GM23338 (cell line): ENCODE data around the gene LITAF. TPM values are rescaled to one million over a fixed set of nuclear protein-coding genes. Genes with fewer than 3 reads are reported as not detected.

Experiments used
- ATAC-seq: fragments of 200-7000 bp; cut with Tn5 transposase; 3 replicates; pipeline ENCODE4 v1.9.1; 2020
- DNase-seq: peaks from one replicate; pipeline ENCODE4 v3.0.0-alpha.2; 2015; ENCODE audit warnings: low spot score
- H2AFZ ChIP-seq: fragments of 200-600 bp; sonication (generic); 2 replicates; pipeline ENCODE4 v1.8.0; 2016; ENCODE audit warnings: antibody characterized with exemption, mild to moderate bottlenecking, moderate library complexity
- H3F3A ChIP-seq: fragments of 200-600 bp; sonication (generic); replicated peaks from 2 replicates; pipeline ENCODE4 v1.8.0; 2017; ENCODE audit warnings: antibody characterized with exemption, mixed run types, low read depth
- H3K27ac ChIP-seq: fragments of 200-600 bp; sonication (generic); 2 replicates; pipeline ENCODE4 v1.6.1; 2016; ENCODE audit warnings: low read depth
- H3K27me3 ChIP-seq: fragments of 200-600 bp; sonication (generic); 2 replicates; pipeline ENCODE4 v1.8.0; 2016; ENCODE audit warnings: mild to moderate bottlenecking, mixed run types, moderate library complexity; ENCODE audit not compliant: insufficient read depth
- H3K36me3 ChIP-seq: fragments of 200-600 bp; sonication (generic); 2 replicates; pipeline ENCODE4 v1.8.0; 2016; ENCODE audit warnings: mild to moderate bottlenecking; ENCODE audit not compliant: insufficient read depth
- H3K4me1 ChIP-seq: fragments of 200-600 bp; sonication (generic); 2 replicates; pipeline ENCODE4 v1.8.0; 2016; ENCODE audit warnings: mild to moderate bottlenecking, moderate library complexity; ENCODE audit not compliant: insufficient read depth
- H3K4me2 ChIP-seq: fragments of 200-600 bp; sonication (generic); 2 replicates; pipeline ENCODE4 v1.7.1; 2017; ENCODE audit warnings: mixed run types
- H3K4me3 ChIP-seq: fragments of 200-600 bp; sonication (generic); 2 replicates; pipeline ENCODE4 v1.6.1; 2016; ENCODE audit warnings: mixed run types
- H3K79me2 ChIP-seq: fragments of 200-600 bp; sonication (generic); replicated peaks from 2 replicates; pipeline ENCODE4 v1.8.0; 2017; ENCODE audit warnings: mild to moderate bottlenecking; ENCODE audit not compliant: insufficient read depth
- H3K9me2 ChIP-seq: fragments of 200-600 bp; sonication (generic); 2 replicates; pipeline ENCODE4 v1.8.0; 2017; ENCODE audit not compliant: insufficient read depth
- H4K20me1 ChIP-seq: fragments of 200-600 bp; sonication (generic); replicated peaks from 2 replicates; pipeline ENCODE4 v1.8.0; 2017; ENCODE audit warnings: mild to moderate bottlenecking; ENCODE audit not compliant: insufficient read depth
- H3K27ac Mint-ChIP-seq: 2 replicates; pipeline ENCODE4 v1.8.0; 2020; ENCODE audit warnings: inconsistent platforms, mild to moderate bottlenecking, moderate library complexity, mixed read lengths
- H3K27me3 Mint-ChIP-seq: 3 replicates; pipeline ENCODE4 v1.8.0; 2022; ENCODE audit warnings: low read depth, mild to moderate bottlenecking, moderate library complexity, mixed read lengths, inconsistent platforms; ENCODE audit not compliant: insufficient read depth, poor library complexity
- H3K36me3 Mint-ChIP-seq: 3 replicates; pipeline ENCODE4 v1.8.0; 2021; ENCODE audit warnings: low read depth, mild to moderate bottlenecking, inconsistent platforms, moderate library complexity, mixed read lengths
- H3K4me1 Mint-ChIP-seq: 3 replicates; pipeline ENCODE4 v1.8.0; 2020; ENCODE audit warnings: mild to moderate bottlenecking, inconsistent platforms, mixed read lengths
- H3K4me3 Mint-ChIP-seq: 3 replicates; pipeline ENCODE4 v1.8.0; 2021; ENCODE audit warnings: moderate library complexity, mild to moderate bottlenecking, inconsistent platforms, mixed read lengths
- H3K9me3 Mint-ChIP-seq: 3 replicates; pipeline ENCODE4 v1.8.0; 2020; ENCODE audit warnings: moderate library complexity, mild to moderate bottlenecking, inconsistent platforms, mixed read lengths
- CREB1 ChIP-seq: fragments of 250-450 bp; sonication (Bioruptor Pico); IDR thresholded peaks from 2 replicates; pipeline ENCODE4 v1.5.0; 2020; ENCODE audit warnings: low read depth, mild to moderate bottlenecking, moderate library complexity
- CTCF ChIP-seq, 2 experiments: fragments of 200-600 bp in 1 of 2; sonication (generic) in 1 of 2; conservative IDR thresholded peaks; 2 replicates each; pipeline versions ENCODE4 v1.5.1 to v1.6.1; 2016 to 2017; ENCODE audit warnings: antibody characterized with exemption in 2 of 2, low read depth in 2 of 2, mild to moderate bottlenecking in 2 of 2, moderate library complexity in 1 of 2
- ETS1 ChIP-seq: IDR thresholded peaks from 2 replicates; pipeline ENCODE4 v1.6.1; 2016; ENCODE audit warnings: antibody characterized with exemption
- EZH2 ChIP-seq: fragments of 200-600 bp; sonication (generic); IDR thresholded peaks from one replicate; pipeline ENCODE4 v1.8.0; 2017; ENCODE audit warnings: antibody characterized with exemption, mild to moderate bottlenecking, low read depth; ENCODE audit not compliant: unreplicated experiment
- EZH2phosphoT487 ChIP-seq: fragments of 200-600 bp; sonication (generic); IDR thresholded peaks from one replicate; pipeline ENCODE4 v1.8.1; 2018; ENCODE audit warnings: antibody characterized with exemption; ENCODE audit not compliant: unreplicated experiment
- JUNB ChIP-seq: IDR thresholded peaks from one replicate; pipeline ENCODE4 v1.6.1; 2016; ENCODE audit warnings: antibody characterized with exemption; ENCODE audit not compliant: unreplicated experiment
- NANOG ChIP-seq: IDR thresholded peaks from 2 replicates; pipeline ENCODE4 v1.6.1; 2016; ENCODE audit warnings: antibody characterized with exemption, borderline replicate concordance
- POLR2AphosphoS5 ChIP-seq: IDR thresholded peaks from 2 replicates; pipeline ENCODE4 v1.6.1; 2016; ENCODE audit warnings: antibody characterized with exemption, low read depth
- REST ChIP-seq: IDR thresholded peaks from one replicate; pipeline ENCODE4 v1.6.1; 2018; ENCODE audit warnings: antibody characterized with exemption; ENCODE audit not compliant: unreplicated experiment
- STAT1 ChIP-seq: IDR thresholded peaks from one replicate; pipeline ENCODE4 v1.6.1; 2016; ENCODE audit warnings: antibody characterized with exemption; ENCODE audit not compliant: unreplicated experiment
- ZNF114 ChIP-seq: fragments of 250-450 bp; sonication (Bioruptor Pico); IDR thresholded peaks from 2 replicates; pipeline ENCODE4 v1.5.0; 2020; ENCODE audit warnings: mild to moderate bottlenecking, moderate library complexity
- ZNF331 ChIP-seq: fragments of 250-450 bp; sonication (Bioruptor Pico); IDR thresholded peaks from 2 replicates; pipeline ENCODE4 v1.5.0; 2020; ENCODE audit warnings: low read depth, mild to moderate bottlenecking, moderate library complexity
- ZNF462 ChIP-seq: fragments of 250-450 bp; sonication (Bioruptor Pico); IDR thresholded peaks from 2 replicates; pipeline ENCODE4 v1.5.0; 2020; ENCODE audit warnings: mild to moderate bottlenecking, moderate library complexity
- polyA plus RNA-seq: library from polyadenylated mRNA; unstranded; fragments of >200 nt; fragmentation: Nextera tagmentation; extraction: Ambion mirVana; gene quantifications from 2 replicates; pipeline ENCODE4 v1.2.1, GENCODE V29; 2016
- total RNA-seq: library from RNA; depleted of rRNA; stranded (reverse); fragments of >200 nt; shearing (Covaris generic); gene quantifications from 2 replicates; pipeline ENCODE4 v1.2.3, GENCODE V29; 2014

Gene LITAF
- total and polyA plus RNA-seq, 2 experiments from 2014 or later, result 131 to 158 TPM

GRCh38 chr16:11624636-11625607 lies 38.2 kb upstream of the LITAF start:
- no peak for DNase-seq
- Histone ChIP-seq H4K20me1 (no peaks in the 10 kb centered on the region), H3K36me3 (no peaks in the 10 kb centered on the region), H3K4me3 (no peak overlapping the region), H3K4me2 (no peak overlapping the region), H3K4me1 (peaks cover 7% of the 10 kb centered on the region; the same call in 1 of the 2 replicates), H3K9me2 (no peaks in the 10 kb centered on the region), H2AFZ (no peak overlapping the region), H3F3A (no peaks in the 10 kb centered on the region), H3K27me3 (no peaks in the 10 kb centered on the region), H3K79me2 (no peaks in the 10 kb centered on the region), H3K27ac (no peak overlapping the region)
- Mint-ChIP-seq H3K4me1 (peaks cover 10% of the 10 kb centered on the region), H3K9me3 (peaks cover 4% of the 10 kb centered on the region; the same call in 1 of the 3 replicates), H3K36me3 (no peaks in the 10 kb centered on the region; the same call in 2 of the 3 replicates), H3K27me3 (peaks cover 5% of the 10 kb centered on the region), H3K4me3 (no peak overlapping the region; the same call in 2 of the 3 replicates), H3K27ac (no peak overlapping the region)
- no peak for ATAC-seq
- TF ChIP-seq EZH2phosphoT487 (no peak), STAT1 (no peak), NANOG (no peak), POLR2AphosphoS5 (no peak), ZNF462 (CRISPR knock-in tag) (no peak), JUNB (no peak), ZNF331 (no peak), CREB1 (no peak), ZNF114 (CRISPR knock-in tag) (no peak), ETS1 (no peak), REST (no peak), CTCF (conservative IDR thresholded peaks at IDR 0.05; ENCODE audit: low read depth in 2 of 2) (no peak), EZH2 (no peak)
